NCI-H345 (cell line): ENCODE data around the gene KRTAP5-7.
A peak's percentile ranks its signal among the peaks of the same experiment; 100 is the strongest.
"Not testable (repeated sequence)": the region's sequence is repeated elsewhere in the genome, so short reads cannot be mapped to it uniquely, and the experiment has no call there.

Source experiments
- DNase-seq: peaks from one replicate; lab custom pipeline; 2025; lab: John Stamatoyannopoulos, UW

KRTAP5-7 gene

GRCh38 chr11:71558996-71559395, 31.9 kb downstream of the KRTAP5-7 start:
- DNase-seq: no peak

- DNase-seq: no peak
Measured at GRCh38 chr11:71562120-71562519, 35.1 kb downstream of the KRTAP5-7 start.

GRCh38 chr11:71563406-71563805, 36.3 kb downstream of the KRTAP5-7 start:
- DNase-seq: no peak

- DNase-seq: no peak
Measured at GRCh38 chr11:71564430-71564829, 37.4 kb downstream of the KRTAP5-7 start.

GRCh38 chr11:71565263-71565662, 38.2 kb downstream of the KRTAP5-7 start, which contains the start of gene KRTAP5-10:
TSS of gene KRTAP5-10 (plus strand) at chr11:71565563. CDS start at chr11:71565588, 25 bp downstream.
- no peak for DNase-seq

GRCh38 chr11:71566081-71566620, 39.1 kb downstream of the KRTAP5-7 start:
- no peak for DNase-seq

- not testable (repeated sequence) for DNase-seq
Measured at GRCh38 chr11:71566626-71567599, 39.8 kb downstream of the KRTAP5-7 start.

GRCh38 chr11:71567633-71568032, 40.6 kb downstream of the KRTAP5-7 start:
- DNase-seq: not testable (repeated sequence)

GRCh38 chr11:71568704-71569349, 41.8 kb downstream of the KRTAP5-7 start:
- DNase-seq: no peak

- DNase-seq: not testable (repeated sequence)
Measured at GRCh38 chr11:71571101-71571850, 44.2 kb downstream of the KRTAP5-7 start.

GRCh38 chr11:71572811-71573210, 45.7 kb downstream of the KRTAP5-7 start:
- no peak for DNase-seq

- DNase-seq: peak; percentile 12
Measured at GRCh38 chr11:71574418-71574817, 47.4 kb downstream of the KRTAP5-7 start.

GRCh38 chr11:71575723-71576424, 48.8 kb downstream of the KRTAP5-7 start:
- DNase-seq: no peak

GRCh38 chr11:71576688-71577465, 49.8 kb downstream of the KRTAP5-7 start:
- not testable (repeated sequence) for DNase-seq

- no peak for DNase-seq
Measured at GRCh38 chr11:71577469-71578004, 50.5 kb downstream of the KRTAP5-7 start.
